DMS 273 (cell line): Measurements from ENCODE around the gene JAK1.
A peak's percentile ranks its signal among the peaks of the same experiment; 100 is the strongest.

Experiments used
- DNase-seq: peaks from one replicate; lab custom pipeline; 2025; ENCODE audit not compliant: unreplicated experiment; lab: John Stamatoyannopoulos, UW

The JAK1 gene

GRCh38 chr1:64980745-64981600 is 14.6 kb upstream of the JAK1 start:
- DNase-seq = no peak

DNA sequence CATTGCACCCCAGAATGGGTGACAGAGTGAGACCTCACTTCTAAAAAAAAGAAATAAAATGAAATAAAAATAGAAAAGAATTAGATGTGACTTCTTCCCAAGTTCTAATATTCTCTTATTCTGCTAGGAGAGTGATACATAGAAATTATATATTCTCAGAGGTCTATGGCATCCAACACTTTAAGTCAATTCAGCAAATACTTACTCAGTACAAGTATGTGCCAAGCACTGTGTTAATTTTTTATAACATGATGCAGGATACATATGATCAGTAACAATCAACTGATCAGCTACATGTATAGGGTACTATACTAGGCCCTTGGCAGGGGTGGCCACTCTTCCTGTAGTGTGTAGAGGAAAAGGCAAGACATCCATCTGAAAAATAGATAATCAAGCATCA is 13.0 kb upstream of the JAK1 start:
- DNase-seq = no peak

- DNase-seq = no peak
Measured at GRCh38 chr1:64976361-64976760, 10.0 kb upstream of the JAK1 start.

DNA sequence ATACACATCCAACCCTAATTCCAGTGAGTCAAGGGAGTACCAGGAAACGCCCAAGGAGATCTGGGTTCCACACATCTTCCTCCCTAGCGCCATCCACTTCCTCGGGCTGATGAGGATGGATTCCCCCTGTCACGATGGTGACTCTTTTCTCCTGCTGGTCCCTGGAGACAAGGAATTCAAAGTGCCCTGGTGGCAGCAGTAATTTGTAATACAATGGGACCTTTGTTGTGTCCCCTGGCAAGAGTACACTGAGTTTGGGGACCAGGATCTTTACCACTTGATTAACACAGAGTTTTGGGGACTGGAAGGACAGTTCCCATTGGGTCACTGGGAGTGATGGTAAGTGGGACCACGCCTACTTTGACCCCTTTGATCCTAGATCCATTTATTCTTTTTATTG is 9.4 kb upstream of the JAK1 start:
- DNase-seq = no peak

GRCh38 chr1:64975127-64975526 is 8.8 kb upstream of the JAK1 start:
- peak; percentile 16 for DNase-seq

GRCh38 chr1:64974288-64974825 is 8.0 kb upstream of the JAK1 start:
- no peak for DNase-seq

GRCh38 chr1:64973061-64973647 is 6.8 kb upstream of the JAK1 start:
- no peak for DNase-seq

- DNase-seq = no peak
Measured at GRCh38 chr1:64969305-64970046, 3.1 kb upstream of the JAK1 start.

- no peak for DNase-seq
Measured at GRCh38 chr1:64967381-64967780, 1.0 kb upstream of the JAK1 start.

DNA sequence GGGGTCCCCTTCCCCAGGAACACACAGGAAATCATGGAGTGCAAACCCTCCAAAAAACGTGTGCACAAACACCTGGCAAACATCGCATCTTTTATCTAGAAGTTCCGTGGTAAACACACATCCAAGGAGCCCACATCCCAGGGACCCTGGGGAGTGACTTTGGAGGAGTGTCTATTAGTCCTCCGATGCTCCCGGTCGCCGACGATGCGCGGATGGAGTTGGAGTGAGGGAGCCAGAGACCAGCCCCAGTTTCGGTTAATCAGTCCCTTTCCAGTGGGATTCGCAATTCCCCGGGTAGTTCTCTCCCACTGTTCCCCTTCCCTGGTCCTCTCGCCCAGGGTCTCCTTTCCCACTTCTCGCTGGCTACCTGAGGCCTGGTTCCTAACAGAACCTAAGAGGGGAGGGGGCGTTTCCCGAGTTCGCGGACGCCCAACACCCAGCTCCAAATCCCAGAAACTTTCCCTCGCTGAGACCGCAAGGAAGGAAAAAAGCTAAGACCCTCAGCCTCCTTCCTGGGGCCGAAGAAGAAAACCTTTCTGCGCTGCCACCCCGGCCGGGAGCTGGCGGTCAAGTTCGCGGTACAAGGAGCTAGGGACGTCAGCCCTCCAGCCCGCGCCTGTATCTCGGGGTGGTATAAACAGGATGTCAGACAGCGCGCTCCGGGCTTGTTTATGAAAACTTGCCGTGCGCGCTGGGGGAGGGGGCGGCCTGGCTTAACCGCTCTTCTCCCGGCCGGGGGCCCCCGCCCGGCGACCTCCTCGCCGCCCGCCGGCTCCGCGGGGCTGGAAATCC is 787 bp downstream of the JAK1 start:
- DNase-seq = peak; percentile 79

DNA sequence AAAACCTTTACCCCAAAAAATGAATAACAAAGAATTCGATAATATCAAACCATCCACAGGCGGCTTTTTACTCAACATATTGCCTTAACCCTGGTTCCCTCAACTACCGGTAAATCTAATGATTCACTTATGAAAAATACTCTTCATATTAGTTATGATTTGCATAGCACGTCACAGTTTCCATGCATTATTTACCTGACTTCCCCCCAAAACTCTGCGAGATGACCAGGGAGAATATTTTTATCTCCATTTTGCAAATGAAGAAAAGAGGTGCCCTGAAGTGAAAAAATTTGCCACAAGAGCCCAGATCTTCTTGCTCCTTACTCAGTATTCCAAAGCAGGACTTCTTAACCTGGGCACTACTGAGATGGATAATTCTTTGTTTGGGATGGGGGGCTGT is 2.9 kb downstream of the JAK1 start:
- DNase-seq = no peak

- DNase-seq = no peak
Measured at GRCh38 chr1:64962441-64962840, 3.9 kb downstream of the JAK1 start.

- DNase-seq = no peak
Measured at GRCh38 chr1:64961923-64962322, 4.4 kb downstream of the JAK1 start.

- DNase-seq = no peak
Measured at GRCh38 chr1:64960731-64961130, 5.6 kb downstream of the JAK1 start.

DNA sequence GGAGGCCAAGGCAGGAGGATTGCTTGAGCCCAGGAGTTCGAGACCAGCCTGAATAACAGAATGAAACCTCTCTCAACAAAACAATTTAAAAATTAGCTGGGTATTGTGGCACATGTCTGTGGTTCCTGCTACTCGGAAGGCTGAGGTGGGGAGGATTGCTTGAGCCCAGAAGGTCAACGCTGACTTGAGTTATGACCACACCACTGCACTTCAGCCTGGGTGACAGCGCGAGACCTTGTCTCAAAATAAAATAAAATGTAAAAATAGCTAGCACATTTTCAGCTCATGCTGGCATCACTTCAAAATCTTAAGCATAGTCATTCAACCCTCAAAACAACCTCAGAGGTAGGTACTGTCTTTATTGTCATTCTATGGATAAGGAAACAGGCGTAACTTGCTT is 6.4 kb downstream of the JAK1 start:
- no peak for DNase-seq

DNA sequence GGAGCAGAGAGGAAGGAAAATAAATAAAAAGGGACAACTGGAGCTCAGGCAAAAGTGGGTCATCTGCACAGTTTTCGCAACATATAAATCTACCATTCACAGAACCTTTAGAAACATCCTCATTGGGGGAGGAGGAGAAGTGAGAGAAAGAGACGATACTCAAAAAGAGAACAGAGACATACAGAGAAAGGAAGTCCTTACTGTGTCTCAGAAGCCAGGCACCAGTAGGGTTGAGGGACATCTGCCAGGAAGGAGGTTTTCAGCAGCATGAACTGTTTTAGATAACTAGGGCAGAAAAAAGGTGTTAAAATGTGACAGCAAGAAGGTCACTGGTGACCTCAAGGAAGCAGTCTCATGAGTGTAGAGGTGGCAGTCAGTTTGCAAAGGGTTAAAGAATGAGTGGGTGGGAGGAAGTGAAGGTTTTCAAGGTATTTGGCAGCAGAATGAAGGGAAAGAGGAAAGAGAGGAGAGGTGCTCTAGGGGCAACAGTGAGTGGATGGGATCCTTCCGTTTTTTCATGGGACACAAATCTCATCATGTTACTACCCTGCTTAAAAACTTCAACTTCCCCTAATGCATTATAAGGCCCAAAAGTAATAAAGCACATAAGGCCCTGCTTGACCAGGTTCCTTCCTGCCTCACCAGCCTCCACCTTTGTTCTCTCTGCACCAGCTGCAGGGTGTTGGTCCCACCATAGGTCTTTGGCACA is 9.5 kb downstream of the JAK1 start:
- no peak for DNase-seq

DNA sequence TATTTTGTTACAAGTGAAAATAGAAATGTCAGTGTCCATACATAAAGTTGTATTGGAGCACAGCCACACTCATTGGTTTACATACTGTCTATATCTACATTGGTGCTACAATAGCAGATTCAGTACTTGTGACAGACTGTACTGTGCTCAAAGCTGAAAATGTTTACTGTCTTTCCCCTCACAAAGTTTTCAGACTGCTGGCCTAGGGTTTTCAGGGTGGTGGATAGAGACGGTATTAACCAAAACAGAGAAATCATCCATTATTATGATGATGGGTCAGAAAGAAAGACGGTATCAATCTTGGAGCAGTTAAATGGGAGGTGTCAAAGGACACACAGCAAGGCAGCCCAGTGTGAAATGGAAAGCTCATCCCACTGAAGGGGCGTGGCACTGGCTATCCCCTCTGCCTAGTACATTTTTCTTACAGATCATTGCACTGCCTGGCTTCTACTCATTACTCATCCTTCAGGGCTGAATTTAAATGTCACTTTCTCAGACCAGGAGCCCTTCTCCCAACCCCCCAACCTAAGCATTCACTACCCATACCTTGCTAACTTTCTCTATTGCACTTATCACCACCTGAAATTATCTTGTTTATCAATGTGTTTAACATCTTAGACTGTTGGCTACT is 10.2 kb downstream of the JAK1 start:
- DNase-seq = no peak

DNA sequence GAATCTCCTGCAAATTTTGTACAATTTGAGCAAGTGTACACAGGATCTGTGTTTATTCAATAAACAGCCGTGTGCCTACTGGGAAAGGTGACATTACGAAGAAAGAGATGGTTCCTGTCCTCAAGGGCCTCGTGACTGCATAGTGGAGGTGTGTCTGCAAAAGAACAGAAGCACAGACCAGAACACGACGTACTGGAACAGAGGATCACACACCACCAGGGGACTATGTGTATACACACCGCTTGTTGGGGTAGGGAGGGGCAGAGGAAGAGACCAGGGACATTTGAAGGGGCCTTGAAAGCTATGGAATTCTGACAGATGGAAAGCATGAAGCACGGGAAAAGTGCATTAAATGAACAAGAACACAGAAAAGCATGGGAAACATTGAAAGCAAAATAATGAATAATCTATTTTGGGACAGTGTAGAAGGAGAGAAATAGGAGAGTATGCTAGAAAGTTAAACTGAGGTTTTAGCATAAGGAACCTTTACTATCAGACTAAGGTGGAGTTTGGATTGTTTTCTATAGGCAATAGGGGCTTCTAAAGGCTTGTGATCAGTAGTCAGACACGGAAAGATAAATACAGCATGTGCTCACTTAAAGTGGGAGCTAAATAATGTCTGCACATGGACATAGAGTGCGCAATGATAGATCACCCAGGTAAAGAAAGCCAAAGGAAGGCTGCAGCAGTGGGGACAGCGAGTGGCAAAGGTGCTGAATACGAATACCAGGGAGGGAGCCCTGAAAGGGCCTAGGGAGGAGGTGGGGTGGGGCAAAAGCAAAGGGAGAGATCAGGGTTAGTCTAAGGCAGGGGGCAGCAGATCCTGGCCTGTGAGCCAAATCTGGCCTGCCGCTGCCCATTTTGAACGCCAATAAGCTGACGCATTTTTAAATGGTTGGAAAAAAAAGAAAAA is 11.0 kb downstream of the JAK1 start:
- DNase-seq = no peak

- no peak for DNase-seq
Measured at GRCh38 chr1:64953241-64953640, 13.1 kb downstream of the JAK1 start.
